SU-DHL-6 (cell line): ENCODE results near the gene EBF3.

Source experiments
- EZH2phosphoT487 ChIP-seq: fragments of 200-600 bp; sonication (generic), shearing (Covaris generic); conservative IDR thresholded peaks from 2 replicates; pipeline ENCODE4 v1.6.1; 2018; ENCODE audit warnings: mild to moderate bottlenecking, antibody characterized with exemption, low read length, moderate library complexity, mixed read lengths
- TF ChIP-seq, protein P1 (sequence below): fragments of 200-600 bp; sonication (generic); IDR thresholded peaks from one replicate; pipeline ENCODE4 v1.5.1; 2017; ENCODE audit warnings: antibody characterized with exemption, mild to moderate bottlenecking, low read length, moderate library complexity; ENCODE audit not compliant: insufficient read depth, poor library complexity, severe bottlenecking

DNA sequence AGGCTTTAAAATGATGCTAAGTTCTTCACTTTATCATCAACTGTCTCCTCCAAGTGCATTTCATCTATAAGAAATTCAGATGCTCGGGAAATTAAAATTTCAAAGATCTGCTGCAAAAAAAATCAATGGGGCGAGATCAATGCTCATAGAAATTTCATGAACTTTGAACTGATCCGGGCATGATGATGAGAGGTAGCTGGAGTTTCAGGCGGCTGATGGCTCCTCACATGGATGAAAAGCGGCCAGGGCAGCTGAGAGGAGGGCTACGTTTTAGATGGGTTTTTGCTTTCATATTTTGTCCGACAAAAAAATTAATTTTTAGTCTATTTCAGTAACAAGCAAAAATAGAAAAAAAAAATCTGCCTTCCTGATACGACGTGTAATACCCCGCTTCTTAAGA is 109.9 kb downstream of the EBF3 start:
- TF ChIP-seq, protein P1, sequence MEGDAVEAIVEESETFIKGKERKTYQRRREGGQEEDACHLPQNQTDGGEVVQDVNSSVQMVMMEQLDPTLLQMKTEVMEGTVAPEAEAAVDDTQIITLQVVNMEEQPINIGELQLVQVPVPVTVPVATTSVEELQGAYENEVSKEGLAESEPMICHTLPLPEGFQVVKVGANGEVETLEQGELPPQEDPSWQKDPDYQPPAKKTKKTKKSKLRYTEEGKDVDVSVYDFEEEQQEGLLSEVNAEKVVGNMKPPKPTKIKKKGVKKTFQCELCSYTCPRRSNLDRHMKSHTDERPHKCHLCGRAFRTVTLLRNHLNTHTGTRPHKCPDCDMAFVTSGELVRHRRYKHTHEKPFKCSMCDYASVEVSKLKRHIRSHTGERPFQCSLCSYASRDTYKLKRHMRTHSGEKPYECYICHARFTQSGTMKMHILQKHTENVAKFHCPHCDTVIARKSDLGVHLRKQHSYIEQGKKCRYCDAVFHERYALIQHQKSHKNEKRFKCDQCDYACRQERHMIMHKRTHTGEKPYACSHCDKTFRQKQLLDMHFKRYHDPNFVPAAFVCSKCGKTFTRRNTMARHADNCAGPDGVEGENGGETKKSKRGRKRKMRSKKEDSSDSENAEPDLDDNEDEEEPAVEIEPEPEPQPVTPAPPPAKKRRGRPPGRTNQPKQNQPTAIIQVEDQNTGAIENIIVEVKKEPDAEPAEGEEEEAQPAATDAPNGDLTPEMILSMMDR: no peak
- no peak for TF ChIP-seq EZH2phosphoT487
